ENCODE results near the gene GALNT2. TPM values are rescaled to one million over a fixed set of nuclear protein-coding genes. Genes with fewer than 3 reads are reported as not detected.

The GALNT2 gene
- total and polyA plus RNA-seq, 9 of the 15 experiments (the other 6 are each of a cell fraction or from before 2014, with no cell fraction given), result 1.6 to 106 (median 51.9) TPM

- no peak for TF ChIP-seq NELFE (IDR thresholded peaks at IDR 0.05; ENCODE audit: insufficient read depth, insufficient read length)
Observed at GRCh38 chr1:230291731-230292620, 224.9 kb downstream of the GALNT2 start (continued).

GRCh38 chr1:230292689-230293389, 225.8 kb downstream of the GALNT2 start:
- no peaks in the 10 kb centered on the region for H3K9me1 ChIP-seq (ENCODE audit: control insufficient read depth, insufficient read depth, low read length)
- H3K9ac ChIP-seq (ENCODE audit: insufficient read depth in 1 of 2, low read depth in 2 of 2, low read length in 2 of 2), result no peak overlapping the region
- DNase-seq (ENCODE audit: extremely low read depth in 1 of 4, low spot score in 3 of 4) (no peak), FAIRE-seq (no peak), ATAC-seq (no peak)
- H3K9me3 ChIP-seq (replicated peaks; ENCODE audit: control insufficient read depth, insufficient read depth, low read depth, low read length), result no peaks in the 10 kb centered on the region
- H3K36me3 ChIP-seq (ENCODE audit: control insufficient read depth, insufficient read depth, low read length), result no peaks in the 10 kb centered on the region
- in situ Hi-C loops (cut with MboI) (no loop called here), intact Hi-C loops (cut with micrococcal nuclease) (no loop called here)
- CTCF ChIA-PET (ENCODE audit: low intra/inter-chr PET ratio), result no interaction called here
- H3K4me3 ChIP-seq, result no peak overlapping the region
- no peaks in the 10 kb centered on the region for H3K79me2 ChIP-seq (ENCODE audit: control insufficient read depth, insufficient read depth, low read length)
- POLR2A ChIA-PET, result interaction anchor here (0.6 kb wide), 1 partner anchor 261 kb away, joined by 4 read pairs; no protein-coding TSS in a partner anchor
- BruUV-seq (replicated peaks), result no TSS peak
- peaks cover 56 to 61% of the 10 kb centered on the region in 2 experiments for H3K27me3 ChIP-seq (ENCODE audit: control insufficient read depth in 2 of 2, insufficient read depth in 2 of 2, low read length in 2 of 2)
- 0 out of 5 replicates have a peak, but pooled peaks cover 0 to 5% of the 10 kb centered on the region in 2 experiments for H3K4me1 ChIP-seq (replicated peaks in 1 of 2; ENCODE audit: control insufficient read depth in 2 of 2, insufficient read depth in 2 of 2, low read length in 2 of 2)
- TF ChIP-seq ZC3H8 (IDR thresholded peaks at IDR 0.05) (no peak), SNRNP70 (optimal IDR thresholded peaks at IDR 0.05; ENCODE audit: low read depth, low read length) (no peak), GTF2A2 (tag; IDR thresholded peaks at IDR 0.05) (no peak), ELK3 (CRISPR knock-in tag; IDR thresholded peaks at IDR 0.05) (no peak), ATF3 (IDR thresholded peaks at IDR 0.05) (no peak), ATF3 (CRISPR knock-in tag; conservative IDR thresholded peaks at IDR 0.05) (no peak), TAF9B (IDR thresholded peaks at IDR 0.05; ENCODE audit: partially characterized antibody) (no peak), ZNF445 (CRISPR knock-in tag; IDR thresholded peaks at IDR 0.05; ENCODE audit: low read depth) (no peak)
- peaks cover 14% of the 10 kb centered on the region for H4K20me1 ChIP-seq (replicated peaks; ENCODE audit: control insufficient read depth, insufficient read depth, low read length)
- H3K4me2 ChIP-seq (ENCODE audit: insufficient read depth, low read length), result no peak overlapping the region
- 2% methylated on average over 12 of the region's 12 CpGs for WGBS (ENCODE audit: insufficient coverage, low coverage, missing lambda C conversion rate)
- no peak overlapping the region for H3K27ac ChIP-seq (ENCODE audit: extremely low read depth, low read depth, low read length)
- no peak overlapping the region for H2AFZ ChIP-seq (ENCODE audit: low read depth, low read length)

All from K562 (cell line).